ENCODE measurements around the gene UBE2F. TPM values are rescaled to one million over a fixed set of nuclear protein-coding genes. Genes with fewer than 3 reads are reported as not detected.

Gene UBE2F
- polyA plus RNA-seq, 1 of the 3 experiments (the other 2 are of a cell fraction), result 56.9 TPM

DNA sequence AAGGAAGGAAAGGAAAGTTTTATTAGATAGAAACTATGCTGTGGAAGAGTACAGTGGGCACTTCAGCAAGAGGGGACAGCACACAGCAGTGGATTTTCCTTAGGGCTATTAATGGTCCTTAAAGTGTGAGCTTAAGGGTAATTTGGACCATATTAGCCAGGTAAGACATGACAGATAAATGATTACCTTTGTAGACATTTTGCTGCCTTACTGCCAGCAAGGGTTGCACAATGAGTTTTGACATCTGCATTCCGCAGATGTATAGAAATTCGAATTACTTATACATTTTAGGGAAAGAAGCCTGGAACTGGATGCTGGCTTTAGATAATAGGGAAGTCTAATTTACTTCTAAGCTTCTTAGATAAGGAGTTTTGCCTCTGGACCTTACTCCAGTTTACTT lies 14.0 kb upstream of the UBE2F start:
- no peak for DNase-seq
- ChIA-PET CTCF (interaction anchor here (2.6 kb wide), 1 partner anchor 27 kb away, joined by 6 read pairs; no protein-coding TSS in a partner anchor), POLR2A (no interaction called here)
- Histone ChIP-seq H3K27ac (ENCODE audit: low read depth in 2 of 2, low read length in 1 of 2) (no peak overlapping the region), H3K36me3 (replicated peaks in 1 of 2; ENCODE audit: control insufficient read depth in 1 of 2, insufficient read depth in 2 of 2, low read length in 1 of 2) (no peaks in the 10 kb centered on the region), H3K9me3 (no peaks in the 10 kb centered on the region), H3K4me2 (no peak overlapping the region), H3K4me1 (ENCODE audit: control insufficient read depth in 1 of 2, insufficient read depth in 2 of 2, low read depth in 1 of 2, low read length in 1 of 2) (peaks cover 0 to 2% of the 10 kb centered on the region in 2 experiments; a peak in 1 of 4 replicates), H3F3A (replicated peaks; ENCODE audit: insufficient read depth) (no peaks in the 10 kb centered on the region), H3K9ac (no peak overlapping the region), H3K79me2 (ENCODE audit: insufficient read depth) (no peaks in the 10 kb centered on the region), H4K20me1 (ENCODE audit: insufficient read depth) (no peaks in the 10 kb centered on the region), H2AFZ (ENCODE audit: low read depth) (no peak overlapping the region), H3K9me2 (no peaks in the 10 kb centered on the region), H3K27me3 (ENCODE audit: insufficient read depth) (no peaks in the 10 kb centered on the region), H3K4me3 (ENCODE audit: low read depth in 2 of 2, low read length in 1 of 2) (no peak overlapping the region)
- WGBS (ENCODE audit: low lambda C conversion rate), result 59% methylated on average over 2 of the region's 2 CpGs
- no peak for TF ChIP-seq FOSL2 (IDR thresholded peaks at IDR 0.05; ENCODE audit: borderline replicate concordance, low read depth)
- TF ChIP-seq, protein P1, sequence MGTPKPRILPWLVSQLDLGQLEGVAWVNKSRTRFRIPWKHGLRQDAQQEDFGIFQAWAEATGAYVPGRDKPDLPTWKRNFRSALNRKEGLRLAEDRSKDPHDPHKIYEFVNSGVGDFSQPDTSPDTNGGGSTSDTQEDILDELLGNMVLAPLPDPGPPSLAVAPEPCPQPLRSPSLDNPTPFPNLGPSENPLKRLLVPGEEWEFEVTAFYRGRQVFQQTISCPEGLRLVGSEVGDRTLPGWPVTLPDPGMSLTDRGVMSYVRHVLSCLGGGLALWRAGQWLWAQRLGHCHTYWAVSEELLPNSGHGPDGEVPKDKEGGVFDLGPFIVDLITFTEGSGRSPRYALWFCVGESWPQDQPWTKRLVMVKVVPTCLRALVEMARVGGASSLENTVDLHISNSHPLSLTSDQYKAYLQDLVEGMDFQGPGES (IDR thresholded peaks at IDR 0.05; ENCODE audit: low read depth, low read length), result no peak
- TF ChIP-seq JUND (IDR thresholded peaks at IDR 0.05), result no peak
- TF ChIP-seq SIN3A (IDR thresholded peaks at IDR 0.05; ENCODE audit: borderline replicate concordance, low read depth, low read length), result no peak
- TF ChIP-seq EZH2phosphoT487 (IDR thresholded peaks at IDR 0.05; ENCODE audit: borderline replicate concordance, low read depth), result no peak
- TF ChIP-seq, protein P2, sequence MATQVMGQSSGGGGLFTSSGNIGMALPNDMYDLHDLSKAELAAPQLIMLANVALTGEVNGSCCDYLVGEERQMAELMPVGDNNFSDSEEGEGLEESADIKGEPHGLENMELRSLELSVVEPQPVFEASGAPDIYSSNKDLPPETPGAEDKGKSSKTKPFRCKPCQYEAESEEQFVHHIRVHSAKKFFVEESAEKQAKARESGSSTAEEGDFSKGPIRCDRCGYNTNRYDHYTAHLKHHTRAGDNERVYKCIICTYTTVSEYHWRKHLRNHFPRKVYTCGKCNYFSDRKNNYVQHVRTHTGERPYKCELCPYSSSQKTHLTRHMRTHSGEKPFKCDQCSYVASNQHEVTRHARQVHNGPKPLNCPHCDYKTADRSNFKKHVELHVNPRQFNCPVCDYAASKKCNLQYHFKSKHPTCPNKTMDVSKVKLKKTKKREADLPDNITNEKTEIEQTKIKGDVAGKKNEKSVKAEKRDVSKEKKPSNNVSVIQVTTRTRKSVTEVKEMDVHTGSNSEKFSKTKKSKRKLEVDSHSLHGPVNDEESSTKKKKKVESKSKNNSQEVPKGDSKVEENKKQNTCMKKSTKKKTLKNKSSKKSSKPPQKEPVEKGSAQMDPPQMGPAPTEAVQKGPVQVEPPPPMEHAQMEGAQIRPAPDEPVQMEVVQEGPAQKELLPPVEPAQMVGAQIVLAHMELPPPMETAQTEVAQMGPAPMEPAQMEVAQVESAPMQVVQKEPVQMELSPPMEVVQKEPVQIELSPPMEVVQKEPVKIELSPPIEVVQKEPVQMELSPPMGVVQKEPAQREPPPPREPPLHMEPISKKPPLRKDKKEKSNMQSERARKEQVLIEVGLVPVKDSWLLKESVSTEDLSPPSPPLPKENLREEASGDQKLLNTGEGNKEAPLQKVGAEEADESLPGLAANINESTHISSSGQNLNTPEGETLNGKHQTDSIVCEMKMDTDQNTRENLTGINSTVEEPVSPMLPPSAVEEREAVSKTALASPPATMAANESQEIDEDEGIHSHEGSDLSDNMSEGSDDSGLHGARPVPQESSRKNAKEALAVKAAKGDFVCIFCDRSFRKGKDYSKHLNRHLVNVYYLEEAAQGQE (IDR thresholded peaks at IDR 0.05; ENCODE audit: low read depth, low read length), result no peak
- no peak for TF ChIP-seq EP300 (IDR thresholded peaks at IDR 0.05; ENCODE audit: borderline replicate concordance in 1 of 2, low read depth in 1 of 2, low read length in 1 of 2)
- TF ChIP-seq RXRA (IDR thresholded peaks at IDR 0.05; ENCODE audit: borderline replicate concordance, low read depth), result no peak
- TF ChIP-seq NFIC (IDR thresholded peaks at IDR 0.05; ENCODE audit: borderline replicate concordance), result no peak
- no peak for TF ChIP-seq TEAD4 (IDR thresholded peaks at IDR 0.05; ENCODE audit: borderline replicate concordance, insufficient read depth)
- TF ChIP-seq, protein P3, sequence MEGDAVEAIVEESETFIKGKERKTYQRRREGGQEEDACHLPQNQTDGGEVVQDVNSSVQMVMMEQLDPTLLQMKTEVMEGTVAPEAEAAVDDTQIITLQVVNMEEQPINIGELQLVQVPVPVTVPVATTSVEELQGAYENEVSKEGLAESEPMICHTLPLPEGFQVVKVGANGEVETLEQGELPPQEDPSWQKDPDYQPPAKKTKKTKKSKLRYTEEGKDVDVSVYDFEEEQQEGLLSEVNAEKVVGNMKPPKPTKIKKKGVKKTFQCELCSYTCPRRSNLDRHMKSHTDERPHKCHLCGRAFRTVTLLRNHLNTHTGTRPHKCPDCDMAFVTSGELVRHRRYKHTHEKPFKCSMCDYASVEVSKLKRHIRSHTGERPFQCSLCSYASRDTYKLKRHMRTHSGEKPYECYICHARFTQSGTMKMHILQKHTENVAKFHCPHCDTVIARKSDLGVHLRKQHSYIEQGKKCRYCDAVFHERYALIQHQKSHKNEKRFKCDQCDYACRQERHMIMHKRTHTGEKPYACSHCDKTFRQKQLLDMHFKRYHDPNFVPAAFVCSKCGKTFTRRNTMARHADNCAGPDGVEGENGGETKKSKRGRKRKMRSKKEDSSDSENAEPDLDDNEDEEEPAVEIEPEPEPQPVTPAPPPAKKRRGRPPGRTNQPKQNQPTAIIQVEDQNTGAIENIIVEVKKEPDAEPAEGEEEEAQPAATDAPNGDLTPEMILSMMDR (IDR thresholded peaks at IDR 0.05), result no peak
- TF ChIP-seq GABPA (IDR thresholded peaks at IDR 0.05; ENCODE audit: low read depth), result no peak
- no peak for TF ChIP-seq RAD21 (IDR thresholded peaks at IDR 0.05; ENCODE audit: low read length)
- TF ChIP-seq TCF12 (IDR thresholded peaks at IDR 0.05), result no peak
- no peak for TF ChIP-seq POLR2AphosphoS5 (IDR thresholded peaks at IDR 0.05; ENCODE audit: low read depth, low read length)
